Measurements from ENCODE around the gene NANP. TPM values are rescaled to one million over a fixed set of nuclear protein-coding genes. Genes with fewer than 3 reads are reported as not detected.

The NANP gene
- total and polyA plus RNA-seq, 10 of the 15 experiments (the other 5 are each of a cell fraction or from before 2014, with no cell fraction given), result 4.2 to 6.7 (median 4.9) TPM

DNA sequence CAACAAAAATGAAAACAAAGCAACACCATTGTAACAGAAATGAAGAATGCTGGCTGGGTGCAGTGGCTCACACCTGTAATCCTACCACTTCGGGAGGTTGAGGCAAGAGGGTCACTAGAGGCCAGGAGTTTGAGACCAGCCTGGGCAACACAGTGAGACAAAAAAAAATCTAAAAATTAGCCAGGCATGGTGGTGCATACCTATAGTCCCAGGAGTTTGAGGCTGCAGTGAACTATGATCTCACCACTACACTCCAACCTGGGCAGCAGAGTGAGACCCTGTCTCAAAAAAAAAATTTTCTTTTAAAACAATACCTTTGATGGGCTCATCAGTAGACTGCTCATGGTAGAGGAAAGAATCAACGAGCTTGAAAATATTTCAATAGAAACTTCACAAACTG is 57.0 kb downstream of the NANP start (continued):
- TF ChIP-seq, protein P1, sequence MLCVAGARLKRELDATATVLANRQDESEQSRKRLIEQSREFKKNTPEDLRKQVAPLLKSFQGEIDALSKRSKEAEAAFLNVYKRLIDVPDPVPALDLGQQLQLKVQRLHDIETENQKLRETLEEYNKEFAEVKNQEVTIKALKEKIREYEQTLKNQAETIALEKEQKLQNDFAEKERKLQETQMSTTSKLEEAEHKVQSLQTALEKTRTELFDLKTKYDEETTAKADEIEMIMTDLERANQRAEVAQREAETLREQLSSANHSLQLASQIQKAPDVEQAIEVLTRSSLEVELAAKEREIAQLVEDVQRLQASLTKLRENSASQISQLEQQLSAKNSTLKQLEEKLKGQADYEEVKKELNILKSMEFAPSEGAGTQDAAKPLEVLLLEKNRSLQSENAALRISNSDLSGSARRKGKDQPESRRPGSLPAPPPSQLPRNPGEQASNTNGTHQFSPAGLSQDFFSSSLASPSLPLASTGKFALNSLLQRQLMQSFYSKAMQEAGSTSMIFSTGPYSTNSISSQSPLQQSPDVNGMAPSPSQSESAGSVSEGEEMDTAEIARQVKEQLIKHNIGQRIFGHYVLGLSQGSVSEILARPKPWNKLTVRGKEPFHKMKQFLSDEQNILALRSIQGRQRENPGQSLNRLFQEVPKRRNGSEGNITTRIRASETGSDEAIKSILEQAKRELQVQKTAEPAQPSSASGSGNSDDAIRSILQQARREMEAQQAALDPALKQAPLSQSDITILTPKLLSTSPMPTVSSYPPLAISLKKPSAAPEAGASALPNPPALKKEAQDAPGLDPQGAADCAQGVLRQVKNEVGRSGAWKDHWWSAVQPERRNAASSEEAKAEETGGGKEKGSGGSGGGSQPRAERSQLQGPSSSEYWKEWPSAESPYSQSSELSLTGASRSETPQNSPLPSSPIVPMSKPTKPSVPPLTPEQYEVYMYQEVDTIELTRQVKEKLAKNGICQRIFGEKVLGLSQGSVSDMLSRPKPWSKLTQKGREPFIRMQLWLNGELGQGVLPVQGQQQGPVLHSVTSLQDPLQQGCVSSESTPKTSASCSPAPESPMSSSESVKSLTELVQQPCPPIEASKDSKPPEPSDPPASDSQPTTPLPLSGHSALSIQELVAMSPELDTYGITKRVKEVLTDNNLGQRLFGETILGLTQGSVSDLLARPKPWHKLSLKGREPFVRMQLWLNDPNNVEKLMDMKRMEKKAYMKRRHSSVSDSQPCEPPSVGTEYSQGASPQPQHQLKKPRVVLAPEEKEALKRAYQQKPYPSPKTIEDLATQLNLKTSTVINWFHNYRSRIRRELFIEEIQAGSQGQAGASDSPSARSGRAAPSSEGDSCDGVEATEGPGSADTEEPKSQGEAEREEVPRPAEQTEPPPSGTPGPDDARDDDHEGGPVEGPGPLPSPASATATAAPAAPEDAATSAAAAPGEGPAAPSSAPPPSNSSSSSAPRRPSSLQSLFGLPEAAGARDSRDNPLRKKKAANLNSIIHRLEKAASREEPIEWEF (IDR thresholded peaks at IDR 0.05; ENCODE audit: insufficient replicate concordance, low read depth, low read length), result no peak
- TF ChIP-seq RAD51 (IDR thresholded peaks at IDR 0.05) (no peak), SP1 (IDR thresholded peaks at IDR 0.05; ENCODE audit: low read depth, low read length) (no peak), EZH2 (IDR thresholded peaks at IDR 0.05; ENCODE audit: borderline replicate concordance, control insufficient read depth, low read depth, low read length) (no peak)
- TF ChIP-seq, protein P2, sequence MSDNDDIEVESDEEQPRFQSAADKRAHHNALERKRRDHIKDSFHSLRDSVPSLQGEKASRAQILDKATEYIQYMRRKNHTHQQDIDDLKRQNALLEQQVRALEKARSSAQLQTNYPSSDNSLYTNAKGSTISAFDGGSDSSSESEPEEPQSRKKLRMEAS (IDR thresholded peaks at IDR 0.05; ENCODE audit: low read depth, low read length), result no peak

GRCh38 chr20:25565578-25566157 is 58.1 kb downstream of the NANP start:
- H2AFZ ChIP-seq (ENCODE audit: control insufficient read depth, low read depth, low read length), result no peak overlapping the region
- no peak overlapping the region for H3K4me3 ChIP-seq
- no peaks in the 10 kb centered on the region for H3K36me3 ChIP-seq (ENCODE audit: control insufficient read depth in 2 of 2, insufficient read depth in 2 of 2, low read length in 1 of 2)
- ChIA-PET SMC1A (ENCODE audit: uncharacterized antibody, unreplicated experiment) (no interaction called here), POLR2A (no interaction called here), CTCF (no interaction called here), RAD21 (ENCODE audit: unreplicated experiment) (no interaction called here)
- FAIRE-seq, result no peak
- DNase-seq (ENCODE audit: low read depth, low spot score), result no peak
- no peak overlapping the region for H3K9ac ChIP-seq (ENCODE audit: control insufficient read depth, insufficient read depth, low read length)
- H3K4me2 ChIP-seq (ENCODE audit: control insufficient read depth, insufficient read depth), result no peak overlapping the region
- intact Hi-C loops (cut with micrococcal nuclease; ENCODE audit: unreplicated experiment) (no loop called here), in situ Hi-C loops (cut with MboI) (no loop called here)
- no peaks in the 10 kb centered on the region for H3K4me1 ChIP-seq (ENCODE audit: control insufficient read depth, insufficient read depth, low read length)
- H3K27ac ChIP-seq (ENCODE audit: control insufficient read depth, insufficient read depth), result no peak overlapping the region
- no peaks in the 10 kb centered on the region for H3K27me3 ChIP-seq (replicated peaks in 1 of 2; ENCODE audit: control insufficient read depth in 2 of 2, insufficient read depth in 2 of 2, low read length in 1 of 2)
- BruUV-seq (replicated peaks), result no TSS peak
- no peaks in the 10 kb centered on the region for H4K20me1 ChIP-seq (ENCODE audit: control insufficient read depth, insufficient read depth)
- WGBS (ENCODE audit: insufficient coverage, insufficient replicate concordance, low lambda C conversion rate, missing lambda C conversion rate), result 35% methylated on average over 6 of the region's 6 CpGs
- H3K79me2 ChIP-seq (ENCODE audit: control insufficient read depth, insufficient read depth, low read length), result no peaks in the 10 kb centered on the region
- no peaks in the 10 kb centered on the region for H3K9me3 ChIP-seq (replicated peaks; ENCODE audit: control insufficient read depth, insufficient read depth, low read length)
- no peak for ATAC-seq
- TF ChIP-seq, protein P3, sequence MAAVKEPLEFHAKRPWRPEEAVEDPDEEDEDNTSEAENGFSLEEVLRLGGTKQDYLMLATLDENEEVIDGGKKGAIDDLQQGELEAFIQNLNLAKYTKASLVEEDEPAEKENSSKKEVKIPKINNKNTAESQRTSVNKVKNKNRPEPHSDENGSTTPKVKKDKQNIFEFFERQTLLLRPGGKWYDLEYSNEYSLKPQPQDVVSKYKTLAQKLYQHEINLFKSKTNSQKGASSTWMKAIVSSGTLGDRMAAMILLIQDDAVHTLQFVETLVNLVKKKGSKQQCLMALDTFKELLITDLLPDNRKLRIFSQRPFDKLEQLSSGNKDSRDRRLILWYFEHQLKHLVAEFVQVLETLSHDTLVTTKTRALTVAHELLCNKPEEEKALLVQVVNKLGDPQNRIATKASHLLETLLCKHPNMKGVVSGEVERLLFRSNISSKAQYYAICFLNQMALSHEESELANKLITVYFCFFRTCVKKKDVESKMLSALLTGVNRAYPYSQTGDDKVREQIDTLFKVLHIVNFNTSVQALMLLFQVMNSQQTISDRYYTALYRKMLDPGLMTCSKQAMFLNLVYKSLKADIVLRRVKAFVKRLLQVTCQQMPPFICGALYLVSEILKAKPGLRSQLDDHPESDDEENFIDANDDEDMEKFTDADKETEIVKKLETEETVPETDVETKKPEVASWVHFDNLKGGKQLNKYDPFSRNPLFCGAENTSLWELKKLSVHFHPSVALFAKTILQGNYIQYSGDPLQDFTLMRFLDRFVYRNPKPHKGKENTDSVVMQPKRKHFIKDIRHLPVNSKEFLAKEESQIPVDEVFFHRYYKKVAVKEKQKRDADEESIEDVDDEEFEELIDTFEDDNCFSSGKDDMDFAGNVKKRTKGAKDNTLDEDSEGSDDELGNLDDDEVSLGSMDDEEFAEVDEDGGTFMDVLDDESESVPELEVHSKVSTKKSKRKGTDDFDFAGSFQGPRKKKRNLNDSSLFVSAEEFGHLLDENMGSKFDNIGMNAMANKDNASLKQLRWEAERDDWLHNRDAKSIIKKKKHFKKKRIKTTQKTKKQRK (IDR thresholded peaks at IDR 0.05; ENCODE audit: low read depth, low read length), result no peak
- TF ChIP-seq, protein P4, sequence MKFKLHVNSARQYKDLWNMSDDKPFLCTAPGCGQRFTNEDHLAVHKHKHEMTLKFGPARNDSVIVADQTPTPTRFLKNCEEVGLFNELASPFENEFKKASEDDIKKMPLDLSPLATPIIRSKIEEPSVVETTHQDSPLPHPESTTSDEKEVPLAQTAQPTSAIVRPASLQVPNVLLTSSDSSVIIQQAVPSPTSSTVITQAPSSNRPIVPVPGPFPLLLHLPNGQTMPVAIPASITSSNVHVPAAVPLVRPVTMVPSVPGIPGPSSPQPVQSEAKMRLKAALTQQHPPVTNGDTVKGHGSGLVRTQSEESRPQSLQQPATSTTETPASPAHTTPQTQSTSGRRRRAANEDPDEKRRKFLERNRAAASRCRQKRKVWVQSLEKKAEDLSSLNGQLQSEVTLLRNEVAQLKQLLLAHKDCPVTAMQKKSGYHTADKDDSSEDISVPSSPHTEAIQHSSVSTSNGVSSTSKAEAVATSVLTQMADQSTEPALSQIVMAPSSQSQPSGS (IDR thresholded peaks at IDR 0.05; ENCODE audit: low read length), result no peak
- no peak for TF ChIP-seq SIN3A (IDR thresholded peaks at IDR 0.05; ENCODE audit: low read depth, low read length)
- no peak for TF ChIP-seq HDGF (IDR thresholded peaks at IDR 0.05)
- no peak for TF ChIP-seq RUNX3 (IDR thresholded peaks at IDR 0.05; ENCODE audit: low read length)
- TF ChIP-seq ZNF207 (IDR thresholded peaks at IDR 0.05; ENCODE audit: borderline replicate concordance), result no peak

Data from GM12878 (cell line).